Bronchial smooth muscle cell (primary cell): ENCODE results near the gene USP15. TPM values are rescaled to one million over a fixed set of nuclear protein-coding genes. Genes with fewer than 3 reads are reported as not detected.

Experiments
- total RNA-seq: library from RNA; depleted of rRNA; stranded (reverse); fragments of >200 nt; gene quantifications from 2 replicates; pipeline ENCODE4 v1.2.1, GENCODE V29; 2014

The USP15 gene
- 62.7 and 91.6 TPM in 2 replicates for total RNA-seq

GRCh38 chr12:62259993-62260732 is at the start of gene USP15:
USP15 (plus strand) TSS chr12:62260404; CDS start chr12:62260415, 11 bp downstream.

Other genes with a start within 250 kb of the USP15 start
- 27.3 and 37.8 TPM in 2 replicates for gene MON2, start 206.4 kb downstream of the USP15 start, total RNA-seq